Measurements from ENCODE around the gene HNRNPAB. TPM values are rescaled to one million over a fixed set of nuclear protein-coding genes. Genes with fewer than 3 reads are reported as not detected.

Gene HNRNPAB
- total RNA-seq, 4 donors from 2014 or later: 74.8 to 135 (median 81.4) TPM

GRCh38 chr5:178198706-178199105, 5.6 kb upstream of the HNRNPAB start:
- peak in 1 of 3 donors; percentile 6 for DNase-seq
- H3K27me3 ChIP-seq: no peaks in the 10 kb centered on the region
- TF ChIP-seq POLR2A (IDR thresholded peaks at IDR 0.05): no peak
- TF ChIP-seq, protein P1, sequence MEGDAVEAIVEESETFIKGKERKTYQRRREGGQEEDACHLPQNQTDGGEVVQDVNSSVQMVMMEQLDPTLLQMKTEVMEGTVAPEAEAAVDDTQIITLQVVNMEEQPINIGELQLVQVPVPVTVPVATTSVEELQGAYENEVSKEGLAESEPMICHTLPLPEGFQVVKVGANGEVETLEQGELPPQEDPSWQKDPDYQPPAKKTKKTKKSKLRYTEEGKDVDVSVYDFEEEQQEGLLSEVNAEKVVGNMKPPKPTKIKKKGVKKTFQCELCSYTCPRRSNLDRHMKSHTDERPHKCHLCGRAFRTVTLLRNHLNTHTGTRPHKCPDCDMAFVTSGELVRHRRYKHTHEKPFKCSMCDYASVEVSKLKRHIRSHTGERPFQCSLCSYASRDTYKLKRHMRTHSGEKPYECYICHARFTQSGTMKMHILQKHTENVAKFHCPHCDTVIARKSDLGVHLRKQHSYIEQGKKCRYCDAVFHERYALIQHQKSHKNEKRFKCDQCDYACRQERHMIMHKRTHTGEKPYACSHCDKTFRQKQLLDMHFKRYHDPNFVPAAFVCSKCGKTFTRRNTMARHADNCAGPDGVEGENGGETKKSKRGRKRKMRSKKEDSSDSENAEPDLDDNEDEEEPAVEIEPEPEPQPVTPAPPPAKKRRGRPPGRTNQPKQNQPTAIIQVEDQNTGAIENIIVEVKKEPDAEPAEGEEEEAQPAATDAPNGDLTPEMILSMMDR (IDR thresholded peaks at IDR 0.05): no peak

GRCh38 chr5:178199581-178200434, 4.5 kb upstream of the HNRNPAB start:
- no peaks in the 10 kb centered on the region for H3K9me3 ChIP-seq
- no peaks in the 10 kb centered on the region for H3K36me3 ChIP-seq
- no peak overlapping the region for H3K27ac ChIP-seq
- H3K27me3 ChIP-seq: no peaks in the 10 kb centered on the region
- no peak for DNase-seq
- H3K4me3 ChIP-seq: no peak overlapping the region
- TF ChIP-seq POLR2A (IDR thresholded peaks at IDR 0.05): no peak
- TF ChIP-seq, protein P1 (IDR thresholded peaks at IDR 0.05): no peak
- H3K4me1 ChIP-seq: peaks cover 0 to 3% (median 0%) of the 10 kb centered on the region in 4 donors

More at GRCh38 chr5:178198706-178199105, 5.6 kb upstream of the HNRNPAB start:
- H3K9me3 ChIP-seq: no peaks in the 10 kb centered on the region
- H3K4me3 ChIP-seq: no peak overlapping the region
- no peaks in the 10 kb centered on the region for H3K4me1 ChIP-seq
- no peaks in the 10 kb centered on the region for H3K36me3 ChIP-seq
- H3K27ac ChIP-seq: no peak overlapping the region

DNA sequence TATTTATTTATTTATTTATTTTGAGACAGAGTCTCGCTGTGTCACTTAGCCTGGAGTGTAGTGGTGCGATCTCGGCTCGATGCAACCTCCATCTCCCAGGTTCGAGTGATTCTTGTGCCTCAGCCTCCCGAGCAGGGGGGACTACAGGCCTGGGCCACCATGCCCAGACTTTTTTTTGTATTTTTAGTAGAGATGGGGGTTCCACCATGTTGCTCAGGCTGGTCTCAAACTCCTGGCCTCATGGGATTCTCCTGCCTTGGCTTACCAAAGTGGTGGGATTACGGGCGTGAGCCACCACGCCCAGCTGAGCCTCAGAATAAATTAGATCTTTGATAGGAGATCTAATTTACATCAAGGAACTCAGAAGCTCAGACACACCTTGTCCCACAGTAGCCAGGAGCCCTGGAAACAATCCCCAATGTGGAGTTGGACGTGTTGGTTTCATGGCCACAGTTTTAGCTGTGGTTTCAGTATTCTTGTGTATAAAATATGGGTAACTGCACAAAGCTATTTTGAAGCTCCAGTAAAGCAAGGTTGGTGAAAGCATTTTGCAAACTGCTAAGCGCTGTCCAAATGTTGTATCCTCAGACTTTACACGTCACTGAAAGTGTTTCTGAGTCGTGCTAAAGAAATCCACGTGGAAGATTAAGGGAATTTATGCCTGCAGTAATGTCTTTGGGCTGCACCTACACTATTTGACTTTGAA, 3.0 kb upstream of the HNRNPAB start:
- H3K4me1 ChIP-seq: peaks cover 0 to 8% (median 5%) of the 10 kb centered on the region in 4 donors
- TF ChIP-seq POLR2A (IDR thresholded peaks at IDR 0.05): no peak
- TF ChIP-seq, protein P1 (IDR thresholded peaks at IDR 0.05): no peak

GRCh38 chr5:178201927-178202235, 2.5 kb upstream of the HNRNPAB start:
- no peaks in the 10 kb centered on the region for H3K9me3 ChIP-seq
- H3K27me3 ChIP-seq: no peaks in the 10 kb centered on the region
- H3K36me3 ChIP-seq: peaks cover 0 to 6% (median 0%) of the 10 kb centered on the region in 3 donors
- no peak overlapping the region for H3K27ac ChIP-seq
- H3K4me3 ChIP-seq: no peak overlapping the region
- H3K4me1 ChIP-seq: peaks cover 2 to 11% (median 7%) of the 10 kb centered on the region in 4 donors
- no peak for TF ChIP-seq POLR2A (IDR thresholded peaks at IDR 0.05)
- TF ChIP-seq, protein P1 (IDR thresholded peaks at IDR 0.05): no peak
- no peak for DNase-seq

More for the DNA sequence above, 3.0 kb upstream of the HNRNPAB start:
- DNase-seq: no peak
- H3K27ac ChIP-seq: no peak overlapping the region
- no peak overlapping the region for H3K4me3 ChIP-seq
- no peaks in the 10 kb centered on the region for H3K9me3 ChIP-seq
- H3K27me3 ChIP-seq: no peaks in the 10 kb centered on the region
- H3K36me3 ChIP-seq: peaks cover 0 to 1% (median 0%) of the 10 kb centered on the region in 3 donors

DNA sequence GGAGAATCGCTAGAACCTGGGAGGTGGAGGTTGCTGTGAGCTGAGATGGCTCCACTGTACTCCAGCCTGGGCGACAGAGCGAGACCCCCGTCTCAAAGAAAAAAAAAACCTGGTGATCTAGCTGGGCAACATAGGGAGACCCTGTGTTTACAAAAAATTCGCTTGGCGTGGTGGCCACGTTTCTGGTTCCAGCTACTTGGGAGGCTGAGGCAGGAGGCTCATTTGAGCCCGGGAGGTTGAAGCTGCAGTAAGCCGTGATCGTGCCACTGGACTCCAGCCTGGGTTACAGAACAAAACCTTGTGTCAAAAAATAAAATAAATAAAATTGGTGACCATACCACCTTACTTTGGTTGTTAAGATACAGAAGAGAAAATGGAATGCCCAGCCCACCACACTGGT, 1.8 kb upstream of the HNRNPAB start:
- H3K4me1 ChIP-seq: peaks cover 3 to 18% (median 10%) of the 10 kb centered on the region in 4 donors
- H3K27me3 ChIP-seq: no peaks in the 10 kb centered on the region
- H3K27ac ChIP-seq: no peak overlapping the region
- peaks cover 0 to 12% (median 0%) of the 10 kb centered on the region in 3 donors for H3K36me3 ChIP-seq
- no peak for TF ChIP-seq POLR2A (IDR thresholded peaks at IDR 0.05)
- TF ChIP-seq, protein P1 (IDR thresholded peaks at IDR 0.05): no peak
- no peak overlapping the region for H3K4me3 ChIP-seq
- no peaks in the 10 kb centered on the region for H3K9me3 ChIP-seq
- DNase-seq: no peak
